G401.6 (cell line): Measurements from ENCODE around the gene LINC01488.

ENCODE experiments used
- FAIRE-seq: peaks from 2 replicates; lab custom pipeline; 2012; peaks lifted over from hg19 to GRCh38; lab: Jason Lieb, UNC

LINC01488 gene

DNA sequence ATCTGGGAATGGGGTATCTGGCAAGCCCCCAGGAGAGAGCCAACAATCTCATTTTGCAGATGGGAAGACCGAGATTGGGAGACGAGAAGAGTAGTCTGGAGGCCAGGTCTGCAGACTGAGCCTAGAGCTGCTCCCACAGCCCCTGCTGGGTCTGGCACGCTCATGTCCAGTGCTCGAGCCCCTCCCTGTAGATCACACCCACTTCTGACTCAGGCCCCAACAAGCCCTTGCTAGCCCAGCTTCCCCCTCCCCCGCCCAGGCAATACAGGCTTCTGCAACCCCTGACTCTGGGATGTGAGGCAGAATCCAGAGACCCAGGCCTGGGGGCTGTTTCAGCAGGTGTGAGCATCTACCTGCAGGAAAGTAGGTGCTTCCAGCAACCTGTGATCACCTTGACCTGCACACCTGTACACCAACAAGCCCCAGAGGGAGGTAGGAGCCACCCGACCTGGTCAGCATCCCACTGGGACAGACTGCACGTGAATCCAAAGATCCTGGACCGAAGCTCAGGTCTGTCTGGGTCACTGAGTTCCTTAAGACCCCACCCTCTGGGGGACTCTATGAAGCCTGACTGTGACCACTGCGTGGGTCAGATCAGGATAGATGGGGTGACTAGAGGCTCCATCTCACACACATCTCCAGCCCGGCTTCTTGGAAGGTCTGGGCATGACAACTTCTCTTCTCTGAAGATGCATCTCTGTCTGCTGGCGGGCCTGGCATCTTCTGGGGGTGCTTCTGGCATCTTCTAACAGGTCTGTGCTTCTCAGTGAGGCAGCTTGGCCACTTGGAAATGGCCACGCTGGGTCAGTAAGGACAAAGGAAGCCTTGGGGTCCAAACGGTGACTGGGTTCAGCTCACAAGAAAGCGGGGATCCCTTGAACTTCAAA lies 29.3 kb downstream of the LINC01488 start:
- no peak for FAIRE-seq

DNA sequence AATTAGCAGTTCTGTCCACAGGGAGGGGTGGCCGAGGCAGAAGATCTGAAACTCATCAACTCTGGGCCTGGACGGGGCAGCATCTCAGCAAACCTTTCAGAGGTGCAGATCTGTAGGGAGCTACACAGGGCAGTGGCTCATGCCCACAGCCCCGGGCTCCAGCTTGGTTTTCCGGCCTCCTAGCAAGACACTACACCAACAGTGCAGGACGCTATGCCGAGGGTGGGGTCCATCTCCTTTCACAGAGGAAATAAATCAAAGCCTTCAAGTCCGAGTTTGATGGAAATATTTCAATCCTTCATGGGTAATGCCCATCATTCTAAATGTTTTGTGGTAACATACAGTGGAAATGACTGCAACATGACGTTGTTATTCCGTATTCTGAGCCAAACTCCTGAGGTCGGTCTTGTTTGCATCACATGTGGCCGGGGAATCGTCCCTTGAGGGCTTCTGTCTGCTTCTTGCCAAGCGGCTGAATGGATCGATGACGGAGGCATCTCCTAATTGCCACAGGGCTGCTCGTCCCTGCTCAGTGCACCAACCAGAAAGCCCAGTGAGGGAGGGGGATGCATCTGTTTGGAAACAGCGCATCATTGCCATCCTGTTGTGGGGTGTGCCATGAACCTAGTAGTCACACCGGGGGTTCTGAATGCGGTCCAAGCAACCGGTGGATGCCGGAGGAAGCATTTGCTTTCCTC lies 30.0 kb downstream of the LINC01488 start:
- no peak for FAIRE-seq

- no peak for FAIRE-seq
Observed at GRCh38 chr11:69512136-69512535, 30.7 kb downstream of the LINC01488 start.

- no peak for FAIRE-seq
Observed at GRCh38 chr11:69512790-69513189, 31.3 kb downstream of the LINC01488 start.

DNA sequence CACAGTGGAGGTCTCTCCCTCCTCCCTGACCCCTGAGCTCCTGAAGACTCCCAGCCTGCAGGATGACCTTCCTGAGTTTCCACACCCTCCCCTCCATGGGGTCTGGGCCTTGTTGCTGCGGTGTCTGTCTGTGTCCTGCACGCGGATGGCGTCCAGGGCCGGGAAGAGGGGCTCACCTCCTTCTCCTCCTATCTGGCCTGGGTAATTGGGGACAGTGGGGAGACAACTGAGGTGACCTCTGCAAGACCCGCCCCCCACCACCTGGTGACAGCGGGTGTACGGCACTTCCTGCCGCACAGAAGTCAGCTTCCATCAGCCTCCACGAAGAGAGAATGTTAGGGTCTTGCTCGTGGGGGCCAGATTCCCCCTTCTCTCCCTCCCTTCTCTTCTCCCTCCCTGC lies 31.7 kb downstream of the LINC01488 start:
- no peak for FAIRE-seq

GRCh38 chr11:69513663-69514224 lies 32.3 kb downstream of the LINC01488 start:
- no peak for FAIRE-seq

GRCh38 chr11:69514771-69515170 lies 33.3 kb downstream of the LINC01488 start:
- no peak for FAIRE-seq

GRCh38 chr11:69515271-69516245 lies 34.1 kb downstream of the LINC01488 start:
- no peak for FAIRE-seq

GRCh38 chr11:69516526-69516925 lies 35.1 kb downstream of the LINC01488 start:
- FAIRE-seq, result no peak

DNA sequence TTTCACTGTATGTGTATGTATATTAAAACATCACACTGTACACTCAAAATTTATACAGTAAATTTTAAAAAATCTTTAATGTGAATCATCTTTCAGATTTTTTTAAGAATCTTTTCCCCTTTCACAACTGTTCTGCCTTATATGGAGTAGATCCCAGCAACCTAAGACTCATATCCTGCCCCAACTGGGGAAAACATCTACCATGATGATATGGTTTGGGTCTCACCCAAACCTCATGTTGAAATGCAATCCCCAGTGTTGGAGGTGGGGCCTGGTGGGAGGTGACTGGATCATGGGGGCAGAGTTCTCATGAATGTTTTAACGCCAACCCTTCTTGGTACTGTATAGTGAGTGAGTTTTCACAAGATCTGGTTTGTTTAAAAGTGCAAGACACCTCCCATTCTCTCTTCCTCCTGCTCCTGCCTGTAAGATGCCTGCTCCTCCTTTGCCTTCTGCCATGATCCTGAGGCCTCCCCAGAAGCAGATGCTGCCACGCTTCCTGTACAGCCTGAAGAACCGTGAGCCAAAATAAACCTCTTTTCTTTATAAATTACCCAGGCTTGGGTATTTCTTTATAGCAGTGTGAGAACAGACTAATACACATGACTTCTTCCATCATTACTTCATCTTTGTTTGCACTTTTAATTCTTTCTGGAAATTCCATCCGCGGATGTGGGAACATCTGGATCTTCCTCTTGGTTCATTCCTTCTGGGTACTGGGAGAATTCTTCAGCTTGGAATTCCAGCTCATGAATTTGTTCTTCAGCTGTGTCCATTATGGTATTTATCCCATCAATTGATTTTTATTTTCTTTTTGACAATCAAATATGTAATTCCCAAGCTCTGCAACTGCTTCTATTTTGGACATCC lies 36.9 kb downstream of the LINC01488 start:
- FAIRE-seq, result no peak

DNA sequence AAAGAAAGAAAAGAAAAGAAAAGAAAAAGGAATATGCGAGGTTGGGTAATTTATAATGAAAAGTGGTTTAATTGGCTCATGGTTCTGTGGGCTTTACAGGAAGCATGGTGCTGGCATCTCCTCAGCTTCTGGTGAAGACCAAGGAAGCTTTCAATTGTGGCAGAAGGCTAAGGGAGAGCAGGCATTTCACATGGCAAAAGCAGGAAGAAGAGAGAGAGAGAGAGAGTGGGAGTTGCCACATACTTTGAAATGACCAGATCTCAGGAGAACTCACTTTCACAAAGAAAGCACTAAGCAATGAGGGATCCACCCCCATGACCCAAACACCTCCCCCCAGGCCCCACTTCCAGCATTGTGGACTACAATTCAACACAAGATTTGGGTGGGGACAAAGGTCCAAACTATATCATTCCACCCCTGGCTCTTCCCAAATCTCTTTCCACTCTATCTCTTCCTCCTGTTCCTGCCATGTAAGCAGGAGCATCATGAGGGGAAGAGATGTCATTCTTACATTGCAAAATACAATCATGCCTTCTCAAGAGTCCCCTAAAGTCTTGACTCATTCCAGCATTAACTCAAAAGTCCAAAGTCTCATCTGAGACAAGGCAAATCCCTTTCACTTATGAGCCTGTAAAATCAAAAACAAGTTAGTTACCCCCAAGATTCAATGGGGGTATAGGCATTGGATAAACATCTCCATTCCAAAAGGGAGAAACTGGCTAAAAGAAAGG lies 38.9 kb downstream of the LINC01488 start:
- no peak for FAIRE-seq

- no peak for FAIRE-seq
Observed at GRCh38 chr11:69521457-69521856, 40.0 kb downstream of the LINC01488 start.

DNA sequence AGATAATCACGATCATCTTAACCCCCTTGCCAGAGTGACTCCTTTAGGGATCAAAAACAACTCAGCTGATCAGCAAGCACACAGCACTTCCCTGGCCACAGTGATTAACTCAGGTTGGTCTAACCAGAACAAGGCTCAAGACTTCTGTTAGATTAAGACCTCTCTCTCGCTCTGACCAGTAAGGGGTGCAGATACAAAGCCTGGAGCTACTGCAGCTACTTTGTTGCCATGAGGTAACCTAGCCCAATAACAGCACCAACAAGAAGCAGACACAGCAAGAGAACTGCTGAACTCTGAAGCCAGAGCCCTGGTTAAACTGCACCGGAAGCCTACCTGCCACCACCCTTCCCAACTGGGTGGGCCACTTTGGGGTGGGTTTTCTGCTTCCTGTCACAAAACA lies 42.0 kb downstream of the LINC01488 start:
- FAIRE-seq, result no peak

DNA sequence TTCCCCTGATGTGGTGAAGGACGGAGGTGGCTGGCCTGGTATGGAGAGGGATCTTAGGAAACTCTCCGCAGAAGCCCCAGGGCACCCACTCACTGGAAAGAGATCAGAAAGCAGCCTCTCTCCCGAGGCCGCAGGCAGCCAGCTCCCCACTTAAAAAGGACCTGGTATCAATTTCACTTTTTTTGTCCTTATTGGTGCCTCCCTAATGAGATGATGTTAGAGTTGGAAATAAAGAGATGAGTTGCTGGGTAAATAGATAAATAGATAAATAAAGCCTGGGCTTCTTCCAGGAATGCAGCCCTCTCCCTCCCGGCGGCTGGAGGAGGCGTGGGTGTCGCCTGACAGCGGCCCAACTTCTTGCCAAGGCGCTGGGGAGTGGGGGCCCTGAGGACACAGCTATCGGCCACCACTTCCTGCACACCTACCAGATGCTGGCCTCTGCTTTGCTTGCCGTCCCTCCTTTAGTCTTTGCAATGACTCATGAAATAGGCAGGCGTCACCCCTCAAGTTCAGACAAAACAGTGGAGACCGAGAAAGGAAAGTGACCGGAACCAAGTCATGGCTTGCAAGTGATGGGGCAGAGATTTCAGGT lies 42.9 kb downstream of the LINC01488 start:
- FAIRE-seq, result no peak

- FAIRE-seq, result no peak
Observed at GRCh38 chr11:69524991-69525411, 43.5 kb downstream of the LINC01488 start.

GRCh38 chr11:69525516-69526452 lies 44.3 kb downstream of the LINC01488 start:
- no peak for FAIRE-seq

DNA sequence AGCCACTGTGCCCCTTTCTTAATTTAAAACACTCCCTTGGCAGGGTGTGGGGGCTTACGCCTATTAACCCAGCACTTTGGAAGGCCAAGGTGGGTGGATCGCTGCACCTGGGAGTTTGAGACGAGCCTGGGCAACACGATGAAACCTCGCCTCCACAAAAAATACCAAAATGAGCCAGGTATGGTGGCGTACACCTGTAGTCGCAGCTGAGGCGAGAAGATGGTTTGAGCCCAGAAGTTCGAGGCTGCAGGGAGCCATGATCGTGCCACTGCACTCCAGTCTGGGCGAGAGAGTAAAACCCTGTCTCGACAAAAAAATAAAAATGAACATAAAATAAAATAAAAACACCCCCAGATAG lies 45.0 kb downstream of the LINC01488 start:
- FAIRE-seq, result no peak

GRCh38 chr11:69529001-69529400 lies 47.5 kb downstream of the LINC01488 start:
- no peak for FAIRE-seq
